ENCODE data around the gene RGS3.

The RGS3 gene

GRCh38 chr9:113471143-113471542 is 7.6 kb downstream of the RGS3 start:
- no peak overlapping the region for H3K18ac ChIP-seq (ENCODE audit: low read length)
- H3K9ac ChIP-seq (ENCODE audit: low read depth, low read length, poor library complexity): no peak overlapping the region
- H3K4me3 ChIP-seq (ENCODE audit: low read length in 2 of 2): no peak overlapping the region
- no peak overlapping the region for H3K27ac ChIP-seq (replicated peaks; ENCODE audit: low read length)
- H2AK5ac ChIP-seq (ENCODE audit: low read depth, low read length): no peak overlapping the region
- no peak overlapping the region for H2BK120ac ChIP-seq (ENCODE audit: low read depth, low read length)
- H3K9me3 ChIP-seq (replicated peaks in 1 of 2; ENCODE audit: control insufficient read depth in 2 of 2, insufficient read depth in 1 of 2, low read depth in 1 of 2, low read length in 2 of 2): peaks cover 1 to 10% of the 10 kb centered on the region in 2 donors
- H3K14ac ChIP-seq (ENCODE audit: low read length): no peak overlapping the region
- peak overlapping the region; percentile 1 for H2AFZ ChIP-seq (ENCODE audit: low read length)
- no peak for DNase-seq (ENCODE audit: low spot score)
- H4K8ac ChIP-seq (ENCODE audit: low read depth, low read length): no peak overlapping the region
- no peak overlapping the region for H3K4ac ChIP-seq (ENCODE audit: low read length)
- H4K91ac ChIP-seq (ENCODE audit: low read depth, low read length, poor library complexity): no peak overlapping the region
- no CpG with 5 or more reads among the region's 1 CpG for WGBS, 2 donors (ENCODE audit: extremely low coverage in 2 of 2, insufficient read length in 2 of 2, insufficient replicate concordance in 1 of 2)
- no peak overlapping the region for H2BK5ac ChIP-seq (ENCODE audit: low read length)
- no peak overlapping the region for H2BK15ac ChIP-seq (ENCODE audit: low read length)
- no peaks in the 10 kb centered on the region for H3K36me3 ChIP-seq (replicated peaks in 1 of 2; ENCODE audit: control insufficient read depth in 2 of 2, insufficient read depth in 2 of 2, low read length in 2 of 2)
- H3K4me1 ChIP-seq (ENCODE audit: control insufficient read depth in 2 of 2, insufficient read depth in 1 of 2, low read depth in 1 of 2, low read length in 2 of 2): peaks cover 3 to 6% of the 10 kb centered on the region in 2 donors
- H3K79me1 ChIP-seq (ENCODE audit: low read depth, low read length): no peaks in the 10 kb centered on the region
- no peaks in the 10 kb centered on the region for H3K27me3 ChIP-seq (ENCODE audit: control insufficient read depth in 3 of 3, insufficient read depth in 3 of 3, low read depth in 1 of 3, low read length in 3 of 3)
- no peak overlapping the region for H3K4me2 ChIP-seq (ENCODE audit: insufficient read depth, low read length, poor library complexity, severe bottlenecking)
- H3K23ac ChIP-seq (ENCODE audit: low read depth, low read length, poor library complexity): no peak overlapping the region
- H2BK12ac ChIP-seq (ENCODE audit: low read length): no peak overlapping the region

- Histone ChIP-seq H3K14ac (ENCODE audit: low read length) (no peak overlapping the region), H3K18ac (ENCODE audit: low read length) (no peak overlapping the region), H2AFZ (ENCODE audit: low read length) (peak overlapping the region; percentile 1), H3K9me3 (replicated peaks in 1 of 2; ENCODE audit: control insufficient read depth in 2 of 2, insufficient read depth in 1 of 2, low read depth in 1 of 2, low read length in 2 of 2) (peaks cover 1 to 10% of the 10 kb centered on the region in 2 donors), H3K36me3 (replicated peaks in 1 of 2; ENCODE audit: control insufficient read depth in 2 of 2, insufficient read depth in 2 of 2, low read length in 2 of 2) (no peaks in the 10 kb centered on the region), H2AK5ac (ENCODE audit: low read depth, low read length) (no peak overlapping the region), H3K23ac (ENCODE audit: low read depth, low read length, poor library complexity) (no peak overlapping the region), H3K27ac (replicated peaks; ENCODE audit: low read length) (no peak overlapping the region), H3K4ac (ENCODE audit: low read length) (no peak overlapping the region), H3K4me3 (ENCODE audit: low read length in 2 of 2) (no peak overlapping the region), H3K9ac (ENCODE audit: low read depth, low read length, poor library complexity) (no peak overlapping the region), H4K8ac (ENCODE audit: low read depth, low read length) (no peak overlapping the region), H3K4me2 (ENCODE audit: insufficient read depth, low read length, poor library complexity, severe bottlenecking) (no peak overlapping the region), H2BK120ac (ENCODE audit: low read depth, low read length) (no peak overlapping the region), H3K79me1 (ENCODE audit: low read depth, low read length) (no peaks in the 10 kb centered on the region), H3K4me1 (ENCODE audit: control insufficient read depth in 2 of 2, insufficient read depth in 1 of 2, low read depth in 1 of 2, low read length in 2 of 2) (peaks cover 3 to 6% of the 10 kb centered on the region in 2 donors), H2BK15ac (ENCODE audit: low read length) (no peak overlapping the region), H4K91ac (ENCODE audit: low read depth, low read length, poor library complexity) (no peak overlapping the region), H2BK5ac (ENCODE audit: low read length) (no peak overlapping the region), H2BK12ac (ENCODE audit: low read length) (no peak overlapping the region), H3K27me3 (ENCODE audit: control insufficient read depth in 3 of 3, insufficient read depth in 3 of 3, low read depth in 1 of 3, low read length in 3 of 3) (no peaks in the 10 kb centered on the region)
- no peak for DNase-seq (ENCODE audit: low spot score)
- no CpG with 5 or more reads among the region's 6 CpGs for WGBS, 2 donors (ENCODE audit: extremely low coverage in 2 of 2, insufficient read length in 2 of 2, insufficient replicate concordance in 1 of 2)
Observed at GRCh38 chr9:113471566-113471965, 8.0 kb downstream of the RGS3 start.

- no peak overlapping the region for H2AFZ ChIP-seq (ENCODE audit: low read length)
- H3K4ac ChIP-seq (ENCODE audit: low read length): no peak overlapping the region
- H4K8ac ChIP-seq (ENCODE audit: low read depth, low read length): no peak overlapping the region
- no peak overlapping the region for H3K4me3 ChIP-seq (ENCODE audit: low read length in 2 of 2)
- H2BK15ac ChIP-seq (ENCODE audit: low read length): no peak overlapping the region
- no peak overlapping the region for H3K23ac ChIP-seq (ENCODE audit: low read depth, low read length, poor library complexity)
- H3K9ac ChIP-seq (ENCODE audit: low read depth, low read length, poor library complexity): no peak overlapping the region
- H3K18ac ChIP-seq (ENCODE audit: low read length): no peak overlapping the region
- WGBS, 2 donors (ENCODE audit: extremely low coverage in 2 of 2, insufficient read length in 2 of 2, insufficient replicate concordance in 1 of 2): no CpG with 5 or more reads among the region's 5 CpGs
- no peaks in the 10 kb centered on the region for H3K36me3 ChIP-seq (replicated peaks in 1 of 2; ENCODE audit: control insufficient read depth in 2 of 2, insufficient read depth in 2 of 2, low read length in 2 of 2)
- no peak overlapping the region for H3K27ac ChIP-seq (replicated peaks; ENCODE audit: low read length)
- no peak for DNase-seq (ENCODE audit: low spot score)
- H3K14ac ChIP-seq (ENCODE audit: low read length): no peak overlapping the region
- no peaks in the 10 kb centered on the region for H3K79me1 ChIP-seq (ENCODE audit: low read depth, low read length)
- H4K91ac ChIP-seq (ENCODE audit: low read depth, low read length, poor library complexity): no peak overlapping the region
- peaks cover 1 to 7% of the 10 kb centered on the region in 2 donors for H3K9me3 ChIP-seq (replicated peaks in 1 of 2; ENCODE audit: control insufficient read depth in 2 of 2, insufficient read depth in 1 of 2, low read depth in 1 of 2, low read length in 2 of 2)
- H2BK5ac ChIP-seq (ENCODE audit: low read length): no peak overlapping the region
- no peak overlapping the region for H2BK12ac ChIP-seq (ENCODE audit: low read length)
- no peak overlapping the region for H3K4me2 ChIP-seq (ENCODE audit: insufficient read depth, low read length, poor library complexity, severe bottlenecking)
- peaks cover 3 to 6% of the 10 kb centered on the region in 2 donors for H3K4me1 ChIP-seq (ENCODE audit: control insufficient read depth in 2 of 2, insufficient read depth in 1 of 2, low read depth in 1 of 2, low read length in 2 of 2)
- H3K27me3 ChIP-seq (ENCODE audit: control insufficient read depth in 3 of 3, insufficient read depth in 3 of 3, low read depth in 1 of 3, low read length in 3 of 3): no peaks in the 10 kb centered on the region
- no peak overlapping the region for H2AK5ac ChIP-seq (ENCODE audit: low read depth, low read length)
- H2BK120ac ChIP-seq (ENCODE audit: low read depth, low read length): no peak overlapping the region
Observed at GRCh38 chr9:113472199-113472598, 8.7 kb downstream of the RGS3 start.

GRCh38 chr9:113474360-113475028 is 11.0 kb downstream of the RGS3 start:
- H2BK12ac ChIP-seq (ENCODE audit: low read length): no peak overlapping the region
- no peaks in the 10 kb centered on the region for H3K36me3 ChIP-seq (replicated peaks in 1 of 2; ENCODE audit: control insufficient read depth in 2 of 2, insufficient read depth in 2 of 2, low read length in 2 of 2)
- no peak overlapping the region for H3K4ac ChIP-seq (ENCODE audit: low read length)
- no peak overlapping the region for H4K8ac ChIP-seq (ENCODE audit: low read depth, low read length)
- DNase-seq (ENCODE audit: low spot score): no peak
- no peaks in the 10 kb centered on the region for H3K79me1 ChIP-seq (ENCODE audit: low read depth, low read length)
- H2BK5ac ChIP-seq (ENCODE audit: low read length): no peak overlapping the region
- peak overlapping the region; percentile 50 for H2AFZ ChIP-seq (ENCODE audit: low read length)
- no peak overlapping the region for H3K18ac ChIP-seq (ENCODE audit: low read length)
- no peak overlapping the region for H3K4me2 ChIP-seq (ENCODE audit: insufficient read depth, low read length, poor library complexity, severe bottlenecking)
- no peak overlapping the region for H3K14ac ChIP-seq (ENCODE audit: low read length)
- no peak overlapping the region for H4K91ac ChIP-seq (ENCODE audit: low read depth, low read length, poor library complexity)
- WGBS, 2 donors (ENCODE audit: extremely low coverage in 2 of 2, insufficient read length in 2 of 2, insufficient replicate concordance in 1 of 2): no CpG with 5 or more reads among the region's 8 CpGs
- H3K4me3 ChIP-seq (ENCODE audit: low read length in 2 of 2): no peak overlapping the region
- peaks cover 5 to 13% of the 10 kb centered on the region in 2 donors for H3K4me1 ChIP-seq (ENCODE audit: control insufficient read depth in 2 of 2, insufficient read depth in 1 of 2, low read depth in 1 of 2, low read length in 2 of 2)
- H3K23ac ChIP-seq (ENCODE audit: low read depth, low read length, poor library complexity): peak overlapping the region; percentile 51
- H3K9ac ChIP-seq (ENCODE audit: low read depth, low read length, poor library complexity): no peak overlapping the region
- H2BK15ac ChIP-seq (ENCODE audit: low read length): no peak overlapping the region
- H3K27ac ChIP-seq (replicated peaks; ENCODE audit: low read length): no peak overlapping the region
- H2AK5ac ChIP-seq (ENCODE audit: low read depth, low read length): peak overlapping the region; percentile 54
- no peak overlapping the region for H2BK120ac ChIP-seq (ENCODE audit: low read depth, low read length)
- peaks cover 1 to 3% of the 10 kb centered on the region in 2 donors for H3K9me3 ChIP-seq (replicated peaks in 1 of 2; ENCODE audit: control insufficient read depth in 2 of 2, insufficient read depth in 1 of 2, low read depth in 1 of 2, low read length in 2 of 2)
- no peaks in the 10 kb centered on the region for H3K27me3 ChIP-seq (ENCODE audit: control insufficient read depth in 3 of 3, insufficient read depth in 3 of 3, low read depth in 1 of 3, low read length in 3 of 3)
